HepG2 (cell line): ENCODE data around the gene WDR48. TPM values are rescaled to one million over a fixed set of nuclear protein-coding genes. Genes with fewer than 3 reads are reported as not detected.

Experiments
- ATAC-seq: fragments of 200-7000 bp; cut with Tn5 transposase; 3 replicates; pipeline ENCODE4 v1.9.1; 2020; ENCODE audit warnings: mild to moderate bottlenecking, moderate library complexity
- BruUV-seq: library from RNA; stranded (reverse); fragments of 400-500 nt; replicated peaks from 2 replicates; lab custom pipeline; 2021; lab: Mats Ljungman, UMichigan
- CTCF ChIA-PET: fragments of 300-600 bp; formaldehyde crosslinking; extraction: SDS; loops from one replicate; lab custom pipeline; 2021; ENCODE audit warnings: low total read pairs, inconsistent platforms, low intra/inter-chr PET ratio; lab: Yijun Ruan, JAX
- POLR2A ChIA-PET: fragments of 350-600 bp; sonication (Branson Sonifier 250); formaldehyde crosslinking; loops from one replicate; lab custom pipeline; 2020; ENCODE audit warnings: antibody characterized with exemption, inconsistent platforms; lab: Yijun Ruan, JAX
- DNase-seq: peaks from one replicate; pipeline ENCODE4 v3.0.0-alpha.2; 2015; ENCODE audit warnings: low spot score
- FAIRE-seq: peaks from 3 replicates; lab custom pipeline; 2011; peaks lifted over from hg19 to GRCh38; lab: Jason Lieb, UNC
- H2AFZ ChIP-seq: one replicate; pipeline ENCODE4 v1.6.1; 2011; ENCODE audit warnings: low read length, inconsistent platforms
- H3K27ac ChIP-seq: fragments of 300-600 bp; 3 replicates; pipeline ENCODE4 v1.8.0; 2011; ENCODE audit warnings: mixed run types, mild to moderate bottlenecking, mixed read lengths, low read length, inconsistent platforms; ENCODE audit not compliant: insufficient read depth; ENCODE audit errors: extremely low read length
- H3K27me3 ChIP-seq, 2 experiments: fragments of 200-600 bp in 1 of 2; 2 replicates in 1 of 2; 3 replicates in 1 of 2; pipeline versions ENCODE4 v1.6.0 to v1.8.0; 2011; ENCODE audit warnings: low read length in 2 of 2, mild to moderate bottlenecking in 2 of 2, moderate library complexity in 2 of 2, inconsistent platforms in 1 of 2; ENCODE audit not compliant: insufficient read depth in 2 of 2, control insufficient read depth in 1 of 2
- H3K36me3 ChIP-seq, 2 experiments: fragments of 200-600 bp in 1 of 2; replicated peaks in 1 of 2; 2 replicates in 1 of 2; 3 replicates in 1 of 2; pipeline versions ENCODE4 v1.5.1 to v1.8.0; 2011; ENCODE audit warnings: low read length in 2 of 2, inconsistent platforms in 1 of 2; ENCODE audit not compliant: insufficient read depth in 2 of 2, control insufficient read depth in 1 of 2
- H3K4me1 ChIP-seq: 2 replicates; pipeline ENCODE4 v1.5.1; 2012; ENCODE audit warnings: low read length, inconsistent platforms; ENCODE audit not compliant: insufficient read depth
- H3K4me2 ChIP-seq: 2 replicates; pipeline ENCODE4 v1.6.0; 2011; ENCODE audit warnings: low read depth, low read length, inconsistent platforms
- H3K4me3 ChIP-seq, 3 experiments: fragments of 200-600 bp in 1 of 3; sonication (generic), shearing (Covaris generic) in 1 of 3; replicated peaks in 1 of 3; 2 replicates each; pipeline ENCODE4 v1.5.1; 2011 to 2016; ENCODE audit warnings: low read length in 3 of 3, inconsistent platforms in 2 of 3, low read depth in 2 of 3, mild to moderate bottlenecking in 2 of 3, control low read depth in 1 of 3, mixed read lengths in 1 of 3; ENCODE audit not compliant: insufficient read depth in 1 of 3
- H3K79me2 ChIP-seq: one replicate; pipeline ENCODE4 v1.6.1; 2011; ENCODE audit warnings: low read length, inconsistent platforms; ENCODE audit not compliant: insufficient read depth
- H3K9ac ChIP-seq: 2 replicates; pipeline ENCODE4 v1.6.0; 2011; ENCODE audit warnings: mild to moderate bottlenecking, low read depth, low read length, inconsistent platforms; ENCODE audit not compliant: insufficient read depth
- H3K9me3 ChIP-seq: 2 replicates; pipeline ENCODE4 v1.5.1; 2012; ENCODE audit warnings: mild to moderate bottlenecking, low read length
- H4K20me1 ChIP-seq: 2 replicates; pipeline ENCODE4 v1.6.0; 2011; ENCODE audit warnings: inconsistent platforms, mild to moderate bottlenecking, low read length, moderate library complexity; ENCODE audit not compliant: insufficient read depth
- ATF4 ChIP-seq, 2 experiments: fragments of 450-650 bp in 1 of 2; sonication (generic) in 1 of 2; formaldehyde crosslinking; IDR thresholded peaks; 2 replicates each; pipeline versions ENCODE4 v1.5.0 to v1.8.0; 2020 to 2022; ENCODE audit warnings: mild to moderate bottlenecking in 1 of 2, missing genetic modification reagents in 1 of 2
- CHD2 ChIP-seq: IDR thresholded peaks from 2 replicates; pipeline ENCODE4 v1.6.1; 2011; ENCODE audit warnings: low read depth, low read length, improper control_type of control experiment
- CTCF ChIP-seq: sonication (generic); formaldehyde crosslinking; IDR thresholded peaks from 2 replicates; pipeline ENCODE4 v1.5.0; 2020; ENCODE audit warnings: mild to moderate bottlenecking, missing genetic modification reagents, moderate library complexity
- GFI1 ChIP-seq: sonication (generic); formaldehyde crosslinking; IDR thresholded peaks from 2 replicates; pipeline ENCODE4 v1.5.0; 2020; ENCODE audit warnings: missing genetic modification reagents, mild to moderate bottlenecking, borderline replicate concordance
- HNRNPL ChIP-seq: fragments of 200-400 bp; formaldehyde crosslinking; IDR thresholded peaks from 2 replicates; pipeline ENCODE4 v1.6.1; 2017; ENCODE audit warnings: mild to moderate bottlenecking, low read depth, low read length
- HOXD1 ChIP-seq: sonication (generic); formaldehyde crosslinking; IDR thresholded peaks from 2 replicates; pipeline ENCODE4 v1.5.0; 2020; ENCODE audit warnings: missing genetic modification reagents
- JUNB ChIP-seq: sonication (generic); formaldehyde crosslinking; IDR thresholded peaks from 2 replicates; pipeline ENCODE4 v1.8.0; 2022; ENCODE audit warnings: missing genetic modification reagents, mild to moderate bottlenecking, borderline replicate concordance
- RBM39 ChIP-seq: fragments of 200-400 bp; formaldehyde crosslinking; IDR thresholded peaks from one replicate; pipeline ENCODE4 v1.6.1; 2018; ENCODE audit warnings: antibody characterized with exemption, mild to moderate bottlenecking, low read depth, low read length; ENCODE audit not compliant: poor library complexity, severe bottlenecking
- ZNF34 ChIP-seq: sonication (generic); formaldehyde crosslinking; IDR thresholded peaks from 2 replicates; pipeline ENCODE4 v1.4.0; 2020; ENCODE audit warnings: mild to moderate bottlenecking, missing genetic modification reagents, borderline replicate concordance
- ZNF382 ChIP-seq: sonication (generic); formaldehyde crosslinking; IDR thresholded peaks from 2 replicates; pipeline ENCODE4 v1.5.0; 2020; ENCODE audit warnings: missing genetic modification reagents, mild to moderate bottlenecking, borderline replicate concordance
- ZNF644 ChIP-seq: IDR thresholded peaks from 2 replicates; pipeline ENCODE4 v1.6.1; 2016; ENCODE audit warnings: low read depth
- ZNF704 ChIP-seq: sonication (generic); formaldehyde crosslinking; IDR thresholded peaks from 2 replicates; pipeline ENCODE4 v1.8.1; 2023; ENCODE audit warnings: mild to moderate bottlenecking, inconsistent platforms, moderate library complexity, missing genetic modification reagents, borderline replicate concordance
- ZNF850 ChIP-seq: sonication (generic); formaldehyde crosslinking; conservative IDR thresholded peaks from 2 replicates; pipeline ENCODE4 v1.9.0; 2021; ENCODE audit warnings: mild to moderate bottlenecking, missing genetic modification reagents
- WGBS: methylation state at CpG from one replicate; pipeline ENCODE4 v1.1.6; 2017; ENCODE audit warnings: low lambda C conversion rate; 5-methylcytosine and 5-hydroxymethylcytosine counted together
- in situ Hi-C: cut with HindIII; loops from 2 replicates; pipeline ENCODE4 v1.10.0; 2017; ENCODE audit warnings: low pct_unique_long_range_greater_than_20kb; ENCODE audit not compliant: extremely low pct_ligation_motif_present
- intact Hi-C: fragments of 100-400 bp; cut with micrococcal nuclease; formaldehyde crosslinking; loops from one replicate; pipeline ENCODE4 v1.10.0; 2022; ENCODE audit not compliant: unreplicated experiment
- polyA plus RNA-seq, 8 experiments: library from polyadenylated mRNA; depleted of rRNA in 3 of 8; stranded (reverse) in 7 of 8; unstranded in 1 of 8; fragments of >200 nt; fragmentation: Illumina TruSeq in 4 of 8; extraction: Trizol in 4 of 8; gene quantifications; 2 replicates each; pipeline versions ENCODE4 v1.2.1 to v1.2.3, GENCODE V29; 2011 to 2016; ENCODE audit warnings: low read depth in 4 of 8, missing spikeins in 1 of 8, mixed read lengths in 1 of 8; ENCODE audit not compliant: insufficient read depth in 1 of 8
- total RNA-seq, 5 experiments: library from RNA; depleted of rRNA; stranded (reverse); fragments of >200 nt; fragmentation: Illumina TruSeq; extraction: Trizol; gene quantifications; 2 replicates each; pipeline ENCODE4 v1.2.3, GENCODE V29; 2016; ENCODE audit warnings: low read depth in 1 of 5
- TF ChIP-seq, protein P1 (sequence below): IDR thresholded peaks from 2 replicates; pipeline ENCODE4 v1.6.1; 2016; ENCODE audit warnings: low read depth
- TF ChIP-seq, protein P2 (sequence below): sonication (generic); formaldehyde crosslinking; conservative IDR thresholded peaks from 2 replicates; pipeline ENCODE4 v1.4.0; 2020; ENCODE audit warnings: mild to moderate bottlenecking, missing genetic modification reagents, moderate library complexity

The WDR48 gene
- total and polyA plus RNA-seq, 2 of the 13 experiments (the other 11 are each of a cell fraction or from before 2014, with no cell fraction given): 29.2 to 31.2 TPM

DNA sequence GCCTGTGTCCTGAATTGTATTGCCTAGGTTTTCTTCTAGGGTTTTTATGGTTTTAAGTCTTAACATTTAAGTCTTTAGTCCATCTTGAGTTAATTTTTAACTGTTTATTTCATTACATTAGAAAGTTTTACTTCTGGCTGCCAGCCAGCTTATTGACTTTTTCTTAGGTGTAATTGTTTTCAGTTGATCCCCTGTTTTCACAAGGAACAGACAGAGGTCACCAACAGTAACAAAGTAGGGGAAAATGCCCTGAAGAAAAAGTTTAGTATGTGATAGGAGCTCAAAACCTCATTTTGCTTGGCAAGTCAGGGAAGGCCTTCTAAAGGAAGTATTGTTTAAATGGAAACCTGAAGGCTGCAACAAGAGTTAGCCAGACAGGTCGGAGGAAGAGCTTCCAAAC is 10.4 kb downstream of the WDR48 start:
- ATAC-seq: no peak
- Histone ChIP-seq H4K20me1 (peaks cover 24% of the 10 kb centered on the region; the same call in 1 of the 2 replicates), H3K4me3 (no peak overlapping the region), H3K9ac (no peak overlapping the region), H3K27ac (no peak overlapping the region), H3K4me1 (peaks cover 12% of the 10 kb centered on the region), H3K27me3 (no peaks in the 10 kb centered on the region), H3K9me3 (no peaks in the 10 kb centered on the region), H3K79me2 (peaks cover 42% of the 10 kb centered on the region), H3K4me2 (no peak overlapping the region), H3K36me3 (peaks cover 0 to 23% of the 10 kb centered on the region in 2 experiments; a peak in 4 of 5 replicates), H2AFZ (no peak overlapping the region)
- WGBS: 80% methylated on average over 1 of the region's 1 CpG
- CTCF ChIA-PET: no interaction called here
- BruUV-seq: no TSS peak
- DNase-seq: no peak
- in situ Hi-C loops (no loop called here), intact Hi-C loops (no loop called here)
- FAIRE-seq: no peak
- POLR2A ChIA-PET: interaction anchor here (0.9 kb wide), 1 partner anchor 11 kb away, joined by 3 read pairs; no protein-coding TSS in a partner anchor
- TF ChIP-seq CTCF (CRISPR knock-in tag) (no peak), JUNB (CRISPR knock-in tag) (no peak), ZNF382 (no peak), ZNF704 (CRISPR knock-in tag) (no peak), HOXD1 (CRISPR knock-in tag) (no peak), CHD2 (no peak), RBM39 (no peak), GFI1 (CRISPR knock-in tag) (no peak), ZNF34 (no peak), ZNF644 (CRISPR knock-in tag) (no peak), HNRNPL (no peak), ZNF850 (CRISPR knock-in tag) (no peak), ATF4 (CRISPR knock-in tag; IDR thresholded peaks at IDR 0.05) (no peak)
- TF ChIP-seq, protein P1, sequence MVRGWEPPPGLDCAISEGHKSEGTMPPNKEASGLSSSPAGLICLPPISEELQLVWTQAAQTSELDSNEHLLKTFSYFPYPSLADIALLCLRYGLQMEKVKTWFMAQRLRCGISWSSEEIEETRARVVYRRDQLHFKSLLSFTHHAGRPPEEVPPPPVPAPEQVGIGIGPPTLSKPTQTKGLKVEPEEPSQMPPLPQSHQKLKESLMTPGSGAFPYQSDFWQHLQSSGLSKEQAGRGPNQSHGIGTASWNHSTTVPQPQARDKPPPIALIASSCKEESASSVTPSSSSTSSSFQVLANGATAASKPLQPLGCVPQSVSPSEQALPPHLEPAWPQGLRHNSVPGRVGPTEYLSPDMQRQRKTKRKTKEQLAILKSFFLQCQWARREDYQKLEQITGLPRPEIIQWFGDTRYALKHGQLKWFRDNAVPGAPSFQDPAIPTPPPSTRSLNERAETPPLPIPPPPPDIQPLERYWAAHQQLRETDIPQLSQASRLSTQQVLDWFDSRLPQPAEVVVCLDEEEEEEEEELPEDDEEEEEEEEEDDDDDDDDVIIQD (CRISPR knock-in tag): no peak
- TF ChIP-seq, protein P2, sequence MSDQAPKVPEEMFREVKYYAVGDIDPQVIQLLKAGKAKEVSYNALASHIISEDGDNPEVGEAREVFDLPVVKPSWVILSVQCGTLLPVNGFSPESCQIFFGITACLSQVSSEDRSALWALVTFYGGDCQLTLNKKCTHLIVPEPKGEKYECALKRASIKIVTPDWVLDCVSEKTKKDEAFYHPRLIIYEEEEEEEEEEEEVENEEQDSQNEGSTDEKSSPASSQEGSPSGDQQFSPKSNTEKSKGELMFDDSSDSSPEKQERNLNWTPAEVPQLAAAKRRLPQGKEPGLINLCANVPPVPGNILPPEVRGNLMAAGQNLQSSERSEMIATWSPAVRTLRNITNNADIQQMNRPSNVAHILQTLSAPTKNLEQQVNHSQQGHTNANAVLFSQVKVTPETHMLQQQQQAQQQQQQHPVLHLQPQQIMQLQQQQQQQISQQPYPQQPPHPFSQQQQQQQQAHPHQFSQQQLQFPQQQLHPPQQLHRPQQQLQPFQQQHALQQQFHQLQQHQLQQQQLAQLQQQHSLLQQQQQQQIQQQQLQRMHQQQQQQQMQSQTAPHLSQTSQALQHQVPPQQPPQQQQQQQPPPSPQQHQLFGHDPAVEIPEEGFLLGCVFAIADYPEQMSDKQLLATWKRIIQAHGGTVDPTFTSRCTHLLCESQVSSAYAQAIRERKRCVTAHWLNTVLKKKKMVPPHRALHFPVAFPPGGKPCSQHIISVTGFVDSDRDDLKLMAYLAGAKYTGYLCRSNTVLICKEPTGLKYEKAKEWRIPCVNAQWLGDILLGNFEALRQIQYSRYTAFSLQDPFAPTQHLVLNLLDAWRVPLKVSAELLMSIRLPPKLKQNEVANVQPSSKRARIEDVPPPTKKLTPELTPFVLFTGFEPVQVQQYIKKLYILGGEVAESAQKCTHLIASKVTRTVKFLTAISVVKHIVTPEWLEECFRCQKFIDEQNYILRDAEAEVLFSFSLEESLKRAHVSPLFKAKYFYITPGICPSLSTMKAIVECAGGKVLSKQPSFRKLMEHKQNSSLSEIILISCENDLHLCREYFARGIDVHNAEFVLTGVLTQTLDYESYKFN (CRISPR knock-in tag): no peak
